Fibroblast of lung (primary cell): ENCODE data around the gene IGFBP2. TPM values are rescaled to one million over a fixed set of nuclear protein-coding genes. Genes with fewer than 3 reads are reported as not detected.

Source experiments
- DNase-seq, 2 donors: peaks; one replicate each; pipeline versions ENCODE4 v3.0.0 to v3.0.0-alpha.2; 2010; ENCODE audit warnings: low read depth in 2 of 2
- H2AFZ ChIP-seq: 2 replicates; pipeline ENCODE4 v1.5.1; 2012; ENCODE audit warnings: low read length, control low read depth, inconsistent platforms
- H3K27ac ChIP-seq: 2 replicates; pipeline ENCODE4 v1.5.1; 2011; ENCODE audit warnings: low read length, control low read depth; ENCODE audit not compliant: insufficient read depth
- H3K27me3 ChIP-seq: 2 replicates; pipeline ENCODE4 v1.5.1; 2011; ENCODE audit warnings: mild to moderate bottlenecking, low read length; ENCODE audit not compliant: control insufficient read depth, insufficient read depth
- H3K36me3 ChIP-seq: 2 replicates; pipeline ENCODE4 v1.5.1; 2011; ENCODE audit warnings: low read length; ENCODE audit not compliant: control insufficient read depth, insufficient read depth
- H3K4me1 ChIP-seq: 2 replicates; pipeline ENCODE4 v1.5.1; 2011; ENCODE audit warnings: low read length; ENCODE audit not compliant: control insufficient read depth, insufficient read depth; ENCODE audit errors: extremely low read depth
- H3K4me2 ChIP-seq: 2 replicates; pipeline ENCODE4 v1.5.1; 2011; ENCODE audit warnings: low read length, control low read depth; ENCODE audit not compliant: insufficient read depth; ENCODE audit errors: extremely low read depth
- H3K4me3 ChIP-seq, 4 experiments: fragments of 200-600 bp in 1 of 4; sonication (generic) in 1 of 4; replicated peaks in 1 of 4; 2 replicates each; pipeline ENCODE4 v1.5.1; 2011 to 2016; ENCODE audit warnings: low read length in 4 of 4, low read depth in 3 of 4, mild to moderate bottlenecking in 3 of 4, control low read depth in 2 of 4, inconsistent platforms in 1 of 4, mixed read lengths in 1 of 4; ENCODE audit not compliant: insufficient read depth in 1 of 4; ENCODE audit errors: control extremely low read depth in 1 of 4
- H3K79me2 ChIP-seq: 2 replicates; pipeline ENCODE4 v1.5.1; 2012; ENCODE audit warnings: mild to moderate bottlenecking, low read length, inconsistent platforms; ENCODE audit not compliant: control insufficient read depth, insufficient read depth
- H3K9ac ChIP-seq: 2 replicates; pipeline ENCODE4 v1.5.1; 2011; ENCODE audit warnings: mild to moderate bottlenecking, low read length, control low read depth; ENCODE audit not compliant: insufficient read depth
- H3K9me3 ChIP-seq: 2 replicates; pipeline ENCODE4 v1.5.1; 2012; ENCODE audit warnings: low read depth, low read length; ENCODE audit not compliant: control insufficient read depth, insufficient read depth
- H4K20me1 ChIP-seq: 2 replicates; pipeline ENCODE4 v1.5.1; 2011; ENCODE audit warnings: low read length; ENCODE audit not compliant: control insufficient read depth, insufficient read depth; ENCODE audit errors: extremely low read depth
- EZH2 ChIP-seq: IDR thresholded peaks from 2 replicates; pipeline ENCODE4 v1.5.1; 2012; ENCODE audit warnings: low read length, control low read depth, mild to moderate bottlenecking; ENCODE audit errors: missing control alignments
- polyA plus RNA-seq, 2 donors: library from polyadenylated mRNA; depleted of rRNA in 1 of 2; stranded (reverse) in 1 of 2; unstranded in 1 of 2; fragments of >200 nt; gene quantifications; 2 replicates each; pipeline ENCODE4 v1.2.1, GENCODE V29; 2011 to 2012; ENCODE audit warnings: missing spikeins in 1 of 2
- total RNA-seq: library from RNA; depleted of rRNA; stranded (reverse); fragments of >200 nt; gene quantifications from 2 replicates; pipeline ENCODE4 v1.2.1, GENCODE V29; 2014
- TF ChIP-seq, protein P1 (sequence below), 2 donors: IDR thresholded peaks in 1 of 2; conservative IDR thresholded peaks in 1 of 2; 1 replicate in 1 of 2; 2 replicates in 1 of 2; pipeline ENCODE4 v1.5.1; 2011 to 2012; ENCODE audit warnings: low read length in 2 of 2, control low read depth in 1 of 2, inconsistent platforms in 1 of 2, low read depth in 1 of 2, mild to moderate bottlenecking in 1 of 2

IGFBP2 gene
- total and polyA plus RNA-seq, 2 donors (not counting 1 experiment from before 2014, with no cell fraction given), result 8.6 to 36.3 TPM

DNA sequence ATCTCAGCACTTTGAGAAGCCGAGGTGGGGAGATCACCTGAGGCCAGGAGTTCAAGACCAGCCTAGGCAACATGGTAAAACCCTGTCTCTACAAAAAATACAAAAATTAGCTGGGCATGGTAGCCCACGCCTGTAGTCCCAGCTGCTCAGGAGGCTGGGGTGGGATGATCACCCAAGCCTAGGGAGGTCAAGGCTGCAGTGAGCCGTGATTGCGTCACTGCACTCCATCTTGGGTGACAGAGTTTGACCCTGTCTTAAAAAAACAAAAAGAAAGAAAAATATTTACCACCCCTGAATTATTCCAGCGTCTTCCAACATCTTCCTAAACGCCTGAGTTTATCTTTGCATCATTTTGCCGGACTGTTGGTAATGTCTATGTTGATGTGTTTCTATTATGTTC, 68.3 kb downstream of the IGFBP2 start:
- Histone ChIP-seq H3K36me3 (no peaks in the 10 kb centered on the region), H3K4me1 (peaks cover 7% of the 10 kb centered on the region)

DNA sequence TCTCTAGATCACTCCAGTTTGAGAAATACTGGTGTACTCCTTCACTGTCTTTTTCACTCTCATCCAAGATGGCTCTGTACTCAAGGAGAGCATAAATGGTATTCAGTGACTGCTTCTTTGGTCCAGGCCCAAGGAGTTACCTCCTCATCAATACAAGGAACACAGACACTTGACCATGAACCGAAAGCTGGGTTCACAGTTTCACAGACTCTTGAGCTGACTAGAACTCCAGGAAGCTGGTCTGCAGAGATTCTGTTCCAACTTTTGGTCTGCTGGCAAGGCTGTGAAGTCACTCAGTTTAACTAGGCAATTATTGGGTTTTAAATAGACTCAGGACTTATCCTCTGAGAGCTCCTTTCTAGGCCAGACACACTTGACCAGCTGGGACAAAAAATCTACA, 69.5 kb downstream of the IGFBP2 start:
- Histone ChIP-seq H3K36me3 (no peaks in the 10 kb centered on the region), H3K27me3 (no peaks in the 10 kb centered on the region), H4K20me1 (no peaks in the 10 kb centered on the region), H2AFZ (no peak overlapping the region), H3K79me2 (no peaks in the 10 kb centered on the region), H3K9me3 (no peaks in the 10 kb centered on the region), H3K4me3 (no peak overlapping the region), H3K4me1 (peaks cover 4% of the 10 kb centered on the region), H3K9ac (no peak overlapping the region), H3K4me2 (no peak overlapping the region), H3K27ac (no peak overlapping the region)
- TF ChIP-seq, protein P1, sequence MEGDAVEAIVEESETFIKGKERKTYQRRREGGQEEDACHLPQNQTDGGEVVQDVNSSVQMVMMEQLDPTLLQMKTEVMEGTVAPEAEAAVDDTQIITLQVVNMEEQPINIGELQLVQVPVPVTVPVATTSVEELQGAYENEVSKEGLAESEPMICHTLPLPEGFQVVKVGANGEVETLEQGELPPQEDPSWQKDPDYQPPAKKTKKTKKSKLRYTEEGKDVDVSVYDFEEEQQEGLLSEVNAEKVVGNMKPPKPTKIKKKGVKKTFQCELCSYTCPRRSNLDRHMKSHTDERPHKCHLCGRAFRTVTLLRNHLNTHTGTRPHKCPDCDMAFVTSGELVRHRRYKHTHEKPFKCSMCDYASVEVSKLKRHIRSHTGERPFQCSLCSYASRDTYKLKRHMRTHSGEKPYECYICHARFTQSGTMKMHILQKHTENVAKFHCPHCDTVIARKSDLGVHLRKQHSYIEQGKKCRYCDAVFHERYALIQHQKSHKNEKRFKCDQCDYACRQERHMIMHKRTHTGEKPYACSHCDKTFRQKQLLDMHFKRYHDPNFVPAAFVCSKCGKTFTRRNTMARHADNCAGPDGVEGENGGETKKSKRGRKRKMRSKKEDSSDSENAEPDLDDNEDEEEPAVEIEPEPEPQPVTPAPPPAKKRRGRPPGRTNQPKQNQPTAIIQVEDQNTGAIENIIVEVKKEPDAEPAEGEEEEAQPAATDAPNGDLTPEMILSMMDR (conservative IDR thresholded peaks at IDR 0.05 in 1 of 2, IDR thresholded peaks at IDR 0.05 in 1 of 2; ENCODE audit: low read depth in 1 of 2, low read length in 2 of 2), result no peak
- no peak for TF ChIP-seq EZH2
- no peak for DNase-seq

More for the DNA sequence above, 68.3 kb downstream of the IGFBP2 start:
- Histone ChIP-seq H3K9ac (no peak overlapping the region), H4K20me1 (no peaks in the 10 kb centered on the region), H2AFZ (no peak overlapping the region), H3K79me2 (no peaks in the 10 kb centered on the region), H3K27ac (no peak overlapping the region), H3K4me2 (no peak overlapping the region), H3K27me3 (no peaks in the 10 kb centered on the region), H3K9me3 (no peaks in the 10 kb centered on the region), H3K4me3 (no peak overlapping the region)
- TF ChIP-seq, protein P1 (conservative IDR thresholded peaks at IDR 0.05 in 1 of 2, IDR thresholded peaks at IDR 0.05 in 1 of 2; ENCODE audit: low read depth in 1 of 2, low read length in 2 of 2), result no peak
- TF ChIP-seq EZH2, result no peak
- no peak for DNase-seq

DNA sequence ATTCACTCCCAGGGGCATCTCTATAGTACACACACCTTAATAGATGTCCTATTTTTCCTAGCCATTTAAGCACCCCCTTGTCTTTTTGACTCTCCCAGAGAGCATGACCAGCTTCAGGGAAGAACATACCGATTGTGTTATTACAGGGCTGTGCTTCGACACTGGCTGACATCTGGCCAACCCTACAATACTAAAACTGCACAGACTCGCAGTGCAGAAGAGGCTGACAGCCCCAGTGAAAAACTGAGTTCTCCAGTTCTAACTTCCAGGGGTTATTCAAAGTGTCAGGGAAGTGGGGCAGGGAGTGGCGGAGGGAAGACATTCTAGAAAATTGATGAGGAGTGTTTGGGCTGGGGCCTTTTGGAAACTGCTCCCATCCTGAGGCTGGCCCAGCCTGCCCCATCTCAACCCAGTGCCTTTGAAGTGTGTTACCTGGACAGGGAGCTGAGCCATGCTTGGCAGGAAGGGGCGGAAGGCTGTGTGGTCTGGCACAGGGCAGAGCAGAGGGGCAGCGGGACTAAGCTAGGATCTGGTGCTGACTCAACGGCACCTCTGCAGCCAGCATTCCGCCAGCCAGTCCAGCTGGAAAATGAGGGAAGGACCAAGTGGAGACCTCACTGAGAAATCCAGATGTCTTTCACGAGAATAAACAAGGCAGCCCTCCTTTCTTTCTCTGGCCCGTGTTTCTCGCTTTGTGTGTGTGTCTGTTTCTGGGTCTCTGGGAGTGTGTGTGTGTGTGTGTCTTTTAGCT, 77.5 kb downstream of the IGFBP2 start:
- H4K20me1 ChIP-seq, result no peaks in the 10 kb centered on the region
- H3K9ac ChIP-seq, result no peak overlapping the region
- H3K4me2 ChIP-seq, result peak overlapping the region; percentile 66
- H2AFZ ChIP-seq, result peak overlapping the region; percentile 18
- H3K27me3 ChIP-seq, result no peaks in the 10 kb centered on the region
- H3K9me3 ChIP-seq, result no peaks in the 10 kb centered on the region
- DNase-seq, result peak; percentile 72 to 88
- H3K4me3 ChIP-seq, result no peak overlapping the region
- H3K79me2 ChIP-seq, result no peaks in the 10 kb centered on the region
- no peaks in the 10 kb centered on the region for H3K36me3 ChIP-seq
- peaks cover 14% of the 10 kb centered on the region for H3K4me1 ChIP-seq
- peak overlapping the region; percentile 40 for H3K27ac ChIP-seq
- no peak for TF ChIP-seq EZH2
- TF ChIP-seq, protein P1 (conservative IDR thresholded peaks at IDR 0.05 in 1 of 2, IDR thresholded peaks at IDR 0.05 in 1 of 2; ENCODE audit: low read depth in 1 of 2, low read length in 2 of 2), result no peak
